AML-193 (cell line): ENCODE results near the gene FAM120B.
"Not testable (repeated sequence)": the region's sequence is repeated elsewhere in the genome, so short reads cannot be mapped to it uniquely, and the experiment has no call there.

Source experiments
- DNase-seq, 2 experiments: peaks; one replicate each; lab custom pipeline; 2025; lab: John Stamatoyannopoulos, UW

FAM120B gene

DNA sequence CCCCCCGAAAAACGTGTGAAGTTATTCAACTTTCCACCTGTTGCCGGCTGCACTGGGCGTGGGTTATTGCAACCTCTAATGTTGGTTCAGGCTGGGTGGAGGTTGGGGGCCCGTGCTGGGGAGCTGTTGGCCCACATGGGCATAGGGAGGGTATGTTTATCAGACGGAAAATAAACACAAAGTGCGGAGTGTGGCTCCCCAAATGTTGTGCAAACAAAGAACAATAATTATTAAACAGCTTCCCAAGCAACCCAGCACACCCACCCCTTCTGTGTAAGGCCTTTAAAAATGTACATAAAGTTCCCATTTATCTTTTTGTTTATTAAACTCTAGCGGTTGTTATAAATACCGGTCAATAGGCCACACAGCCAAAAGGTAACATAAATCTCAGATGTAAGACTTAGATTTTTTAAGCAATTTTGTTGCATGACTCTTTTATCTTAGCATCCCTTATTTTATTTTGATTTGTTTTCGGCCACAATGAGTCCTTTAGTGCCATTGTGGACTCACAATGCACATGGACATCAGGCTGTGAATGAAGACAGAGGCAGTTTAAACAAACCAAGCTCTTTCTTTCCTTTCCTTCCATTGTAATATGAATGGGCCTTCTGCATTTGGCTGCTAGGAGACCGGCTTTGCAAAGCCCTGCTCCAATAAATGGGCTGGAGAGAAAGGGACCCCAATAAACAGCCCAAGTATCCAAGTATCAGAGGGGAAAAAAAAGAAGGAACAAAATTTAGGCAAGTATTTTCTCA, 8.8 kb upstream of the FAM120B start:
- DNase-seq = no peak

DNA sequence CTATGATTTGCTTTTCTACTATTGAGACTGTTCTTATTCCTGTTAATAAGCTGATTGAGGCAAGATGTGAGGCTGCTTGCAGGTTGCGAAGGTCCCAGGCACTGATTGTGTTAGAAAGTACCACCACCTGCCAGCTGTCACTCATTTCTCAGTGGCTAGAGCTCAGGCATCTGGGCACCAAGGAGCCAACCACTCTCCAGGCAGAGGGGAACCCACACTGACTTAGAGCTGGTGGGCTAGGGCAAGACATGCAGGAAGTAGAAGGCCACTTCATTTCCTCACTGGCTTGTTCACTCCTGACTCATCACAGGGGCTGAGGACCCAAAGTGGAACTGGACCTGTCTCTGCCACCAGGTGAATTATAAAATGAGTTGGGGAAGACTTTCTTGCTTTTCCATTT, 7.9 kb upstream of the FAM120B start:
- no peak for DNase-seq

DNA sequence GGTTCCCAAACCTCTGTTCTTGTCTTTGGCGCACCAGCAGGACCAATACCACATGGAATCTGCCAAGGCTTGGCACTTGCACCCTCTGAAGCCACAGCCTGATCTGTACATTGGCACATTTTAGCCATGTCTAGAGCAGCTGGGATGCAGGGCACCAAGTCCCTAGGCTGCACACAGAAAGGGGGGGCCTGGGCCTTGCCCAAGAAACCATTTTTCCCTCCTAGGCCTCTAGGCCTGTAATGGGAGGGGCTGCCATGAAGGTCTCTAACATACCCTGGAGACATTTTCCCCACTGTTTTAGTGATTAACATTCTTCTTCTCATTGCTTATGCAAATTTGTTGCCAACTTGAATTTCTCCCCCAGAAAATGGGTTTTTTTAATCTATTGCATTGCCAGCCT, 5.4 kb upstream of the FAM120B start:
- DNase-seq = no peak

DNA sequence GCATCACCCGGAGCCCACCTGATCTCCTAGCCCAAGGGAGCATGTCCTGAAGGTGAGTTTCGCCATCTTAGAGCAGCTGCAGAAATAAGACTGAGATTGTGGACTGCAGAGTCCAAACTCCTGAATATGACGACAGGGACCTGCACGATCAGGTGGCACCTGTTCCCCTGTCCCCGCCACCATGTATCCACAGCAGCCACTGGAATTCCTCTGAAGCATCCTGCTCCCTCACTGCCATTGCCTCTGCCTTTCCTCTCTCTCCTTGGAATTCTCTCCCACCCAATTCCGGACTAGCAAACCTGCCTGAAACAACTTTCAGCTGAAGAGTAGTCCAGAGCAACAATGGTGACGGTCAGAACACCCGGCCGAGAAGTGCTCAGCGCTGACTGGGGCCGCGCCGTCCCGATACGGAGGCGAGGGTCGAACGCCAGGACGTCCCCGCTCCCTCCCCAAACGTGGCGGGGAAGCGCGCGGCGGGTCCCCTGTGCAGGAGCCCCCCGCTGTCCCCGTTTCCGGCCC, 694 bp upstream of the FAM120B start:
- DNase-seq = no peak

DNA sequence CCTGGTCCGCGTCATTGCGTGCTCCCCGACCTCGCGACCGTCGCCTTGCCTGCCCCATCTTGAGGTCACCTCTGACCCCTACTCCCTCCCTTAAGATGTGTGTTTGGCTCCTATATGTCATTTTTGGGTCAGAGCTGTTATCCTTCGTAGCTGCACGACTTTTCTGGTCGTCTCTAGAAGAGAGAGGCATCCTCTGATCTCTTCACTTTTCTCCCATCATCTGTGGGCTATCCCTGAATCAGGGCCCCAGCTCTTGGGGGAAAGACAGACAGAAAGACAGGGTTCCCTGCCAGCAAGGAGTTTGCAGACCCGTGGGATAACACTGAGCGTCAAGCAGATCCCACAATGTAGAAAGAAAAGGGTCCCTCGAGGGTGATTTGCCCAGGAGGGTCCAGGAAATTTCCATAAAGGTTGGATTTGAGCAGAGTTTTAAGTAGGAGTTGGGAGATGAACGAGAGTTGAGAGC, 555 bp downstream of the FAM120B start:
- peak in 1 of 2 experiments; percentile 52 for DNase-seq

DNA sequence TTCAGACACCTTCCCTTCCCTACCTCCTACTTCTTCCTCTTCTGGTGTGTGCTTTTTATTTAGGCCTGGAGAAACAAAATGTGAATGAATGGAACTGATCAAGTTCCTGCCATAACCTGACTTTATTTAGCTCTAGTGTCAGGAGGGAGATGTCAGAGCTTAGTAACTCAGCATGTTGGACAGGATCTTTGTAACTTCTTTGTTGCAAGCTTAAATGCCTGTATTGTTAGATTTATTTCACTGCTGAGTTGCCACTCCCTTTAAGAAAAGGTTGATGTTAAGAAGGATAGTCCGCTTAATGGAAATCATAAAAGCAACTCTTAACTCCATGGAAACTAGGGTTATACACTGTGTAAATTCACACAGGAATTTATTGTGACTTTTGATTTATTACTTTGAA, 2.2 kb downstream of the FAM120B start:
- DNase-seq = no peak

DNA sequence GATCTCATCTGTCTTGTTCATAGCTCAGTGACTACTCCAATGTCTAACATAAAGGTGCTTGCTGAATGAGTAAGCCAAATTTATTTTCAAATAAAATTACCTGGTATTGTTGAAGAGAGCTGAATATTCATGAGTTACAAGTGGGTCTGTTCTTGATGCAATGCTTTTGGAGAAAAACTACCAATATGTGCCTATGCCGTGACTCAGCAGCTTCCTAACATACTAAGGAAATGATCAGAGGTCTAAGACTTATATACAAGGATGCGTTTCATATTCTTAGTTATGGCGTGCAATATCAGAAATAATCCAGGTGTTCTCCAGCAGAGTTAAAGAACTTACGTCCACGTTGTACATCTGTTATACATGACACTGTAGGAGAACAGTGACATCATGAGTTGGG, 5.1 kb downstream of the FAM120B start:
- DNase-seq = no peak

DNA sequence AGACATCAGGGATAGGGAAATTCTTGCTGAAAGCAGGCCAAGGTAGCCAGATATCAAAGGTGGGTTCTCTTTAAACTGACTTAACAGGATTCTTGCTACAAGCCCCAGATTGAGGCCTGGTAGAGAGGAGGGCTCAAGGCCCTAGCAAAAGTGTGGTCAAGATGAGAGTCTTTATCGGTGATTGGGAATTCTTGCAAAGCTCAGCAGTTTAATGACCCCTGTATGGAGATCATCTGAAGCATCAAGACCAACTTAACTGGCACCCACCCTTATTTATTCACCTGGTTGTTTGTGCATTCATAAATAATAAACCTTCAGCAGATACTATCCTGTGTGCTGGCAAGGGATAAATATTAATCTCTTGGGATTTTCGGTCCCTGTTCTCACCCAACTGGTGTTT, 6.3 kb downstream of the FAM120B start:
- no peak for DNase-seq

DNA sequence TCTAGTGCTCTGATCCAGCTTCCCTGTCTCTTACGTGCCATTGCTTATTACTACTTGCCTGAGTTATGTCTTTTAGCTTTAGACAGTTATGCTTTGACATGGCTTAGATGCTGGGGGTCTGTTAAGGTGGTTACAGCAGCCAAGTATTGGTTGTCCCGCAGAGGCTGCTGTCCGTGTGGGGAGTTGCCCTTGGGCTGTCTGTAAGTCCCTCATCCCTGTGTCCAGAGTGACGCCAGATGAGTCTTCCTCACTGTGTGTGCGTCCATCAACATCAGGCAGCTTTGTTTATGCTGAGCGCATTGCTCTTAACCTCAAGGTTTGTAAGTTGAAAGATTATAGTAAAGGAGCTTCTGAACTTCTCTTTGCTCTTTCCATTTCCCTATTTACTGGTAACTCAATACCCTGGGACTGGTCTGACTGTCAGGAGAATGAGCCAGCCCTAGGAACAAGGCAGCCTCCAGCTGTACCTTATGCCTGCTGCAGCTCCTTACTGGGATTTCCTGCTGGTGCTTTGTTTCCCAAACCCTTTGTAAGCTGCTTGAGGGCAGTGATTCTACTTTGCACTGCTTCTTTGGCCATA, 7.2 kb downstream of the FAM120B start:
- no peak for DNase-seq

DNA sequence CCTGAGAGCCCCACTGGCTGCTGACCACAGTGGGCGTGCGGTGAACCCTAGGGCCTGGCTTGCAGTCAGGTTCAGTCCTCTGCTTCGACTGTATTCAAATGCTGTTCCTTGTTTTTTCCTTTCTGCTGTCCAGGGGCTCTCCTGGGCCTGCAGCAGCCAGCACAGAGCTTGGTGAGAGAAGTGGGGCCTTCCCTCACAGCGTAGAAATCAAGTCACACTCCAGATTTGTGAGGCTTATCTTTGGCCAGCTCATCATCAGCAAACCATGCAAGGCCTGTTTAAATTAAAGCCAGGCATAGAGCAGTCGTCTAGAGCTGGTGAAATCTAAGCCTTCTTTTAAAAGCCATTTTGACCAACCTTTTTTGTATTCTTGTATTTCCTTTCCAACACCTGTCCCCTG, 8.4 kb downstream of the FAM120B start:
- no peak for DNase-seq

DNA sequence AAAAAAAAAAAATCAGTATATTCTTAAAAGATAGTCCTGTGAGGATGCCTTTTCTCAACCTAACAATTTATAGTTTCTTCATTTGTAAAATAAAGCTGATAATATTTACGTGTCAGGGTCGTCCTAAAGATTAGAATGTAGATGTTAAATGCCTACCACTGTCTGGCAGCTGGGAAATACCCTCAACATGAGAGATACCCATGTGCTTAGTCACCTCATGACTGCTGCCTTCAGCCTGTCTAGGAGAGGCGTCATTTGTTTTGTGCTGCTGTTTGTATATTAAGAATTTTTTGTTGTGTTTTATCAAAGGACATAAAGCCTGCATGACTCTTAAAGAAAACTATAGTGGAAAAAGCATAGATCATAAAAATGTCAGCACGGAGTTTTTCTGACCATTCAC, 9.5 kb downstream of the FAM120B start:
- DNase-seq = no peak

DNA sequence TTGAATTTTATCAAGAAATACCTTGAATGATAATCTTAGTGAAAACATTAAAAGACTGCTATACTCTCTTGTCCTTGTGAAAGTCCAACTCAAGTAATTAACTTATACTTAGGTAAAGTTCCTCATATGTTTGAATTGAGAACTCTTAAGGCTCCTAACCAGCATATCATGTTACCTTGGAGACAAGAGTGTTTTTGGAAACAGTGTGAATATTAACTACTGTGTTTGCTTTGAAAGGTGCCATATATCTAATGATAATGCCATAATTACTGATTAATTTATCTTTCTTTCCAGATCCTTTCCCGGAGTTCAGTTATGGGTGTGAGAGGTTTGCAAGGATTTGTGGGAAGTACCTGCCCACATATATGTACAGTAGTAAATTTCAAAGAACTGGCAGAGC, 10.5 kb downstream of the FAM120B start:
- DNase-seq = no peak

DNA sequence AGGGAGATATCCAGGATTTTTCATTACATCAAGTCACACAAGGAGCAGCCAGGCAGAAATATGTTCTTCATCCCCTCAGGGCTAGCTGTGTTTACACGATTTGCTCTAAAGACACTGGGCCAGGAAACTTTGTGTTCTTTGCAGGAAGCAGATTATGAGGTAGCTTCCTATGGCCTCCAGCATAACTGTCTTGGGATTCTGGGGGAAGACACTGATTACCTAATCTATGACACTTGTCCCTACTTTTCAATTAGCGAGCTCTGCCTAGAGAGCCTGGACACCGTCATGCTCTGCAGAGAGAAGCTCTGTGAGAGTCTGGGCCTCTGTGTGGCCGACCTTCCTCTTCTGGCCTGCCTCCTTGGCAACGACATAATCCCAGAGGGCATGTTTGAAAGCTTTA, 11.2 kb downstream of the FAM120B start:
- no peak for DNase-seq

DNA sequence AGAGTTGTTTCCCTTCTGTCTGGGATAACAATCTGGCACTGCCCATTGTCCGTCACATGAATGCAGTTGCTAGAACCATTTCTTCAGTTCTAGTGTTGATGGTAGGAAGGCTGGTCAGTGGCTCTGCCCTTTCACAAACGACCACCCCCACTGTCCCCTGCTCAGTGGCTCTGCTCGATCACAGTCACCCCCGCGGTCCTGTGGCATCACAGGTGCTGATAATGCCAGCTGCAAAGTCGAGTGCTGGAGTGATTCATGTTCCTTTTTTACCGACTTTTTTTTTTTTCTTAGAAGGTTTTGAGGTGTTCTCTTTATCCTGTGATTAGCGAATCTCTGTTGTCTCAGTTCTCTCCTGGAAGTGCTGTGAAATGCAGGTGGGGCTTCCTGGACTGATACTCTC, 22.8 kb downstream of the FAM120B start:
- DNase-seq = no peak

DNA sequence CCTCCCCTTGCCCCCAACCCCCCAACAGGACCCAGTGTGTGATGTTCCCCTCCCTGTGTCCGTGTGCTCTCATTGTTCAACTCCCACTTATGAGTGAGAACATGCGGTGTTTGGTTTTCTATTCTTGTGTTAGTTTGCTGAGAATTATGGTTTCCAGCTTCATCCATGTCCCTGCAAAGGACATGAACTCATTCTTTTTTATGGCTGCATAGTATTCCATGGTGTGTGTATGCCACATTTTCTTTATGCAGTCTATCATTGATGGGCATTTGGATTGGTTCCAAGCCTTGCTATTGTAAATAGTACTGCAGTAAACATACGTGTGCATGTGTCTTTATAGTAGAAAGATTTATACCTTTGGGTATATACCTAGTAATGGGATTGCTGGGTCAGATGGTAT, 28.6 kb downstream of the FAM120B start:
- not testable (repeated sequence) for DNase-seq

DNA sequence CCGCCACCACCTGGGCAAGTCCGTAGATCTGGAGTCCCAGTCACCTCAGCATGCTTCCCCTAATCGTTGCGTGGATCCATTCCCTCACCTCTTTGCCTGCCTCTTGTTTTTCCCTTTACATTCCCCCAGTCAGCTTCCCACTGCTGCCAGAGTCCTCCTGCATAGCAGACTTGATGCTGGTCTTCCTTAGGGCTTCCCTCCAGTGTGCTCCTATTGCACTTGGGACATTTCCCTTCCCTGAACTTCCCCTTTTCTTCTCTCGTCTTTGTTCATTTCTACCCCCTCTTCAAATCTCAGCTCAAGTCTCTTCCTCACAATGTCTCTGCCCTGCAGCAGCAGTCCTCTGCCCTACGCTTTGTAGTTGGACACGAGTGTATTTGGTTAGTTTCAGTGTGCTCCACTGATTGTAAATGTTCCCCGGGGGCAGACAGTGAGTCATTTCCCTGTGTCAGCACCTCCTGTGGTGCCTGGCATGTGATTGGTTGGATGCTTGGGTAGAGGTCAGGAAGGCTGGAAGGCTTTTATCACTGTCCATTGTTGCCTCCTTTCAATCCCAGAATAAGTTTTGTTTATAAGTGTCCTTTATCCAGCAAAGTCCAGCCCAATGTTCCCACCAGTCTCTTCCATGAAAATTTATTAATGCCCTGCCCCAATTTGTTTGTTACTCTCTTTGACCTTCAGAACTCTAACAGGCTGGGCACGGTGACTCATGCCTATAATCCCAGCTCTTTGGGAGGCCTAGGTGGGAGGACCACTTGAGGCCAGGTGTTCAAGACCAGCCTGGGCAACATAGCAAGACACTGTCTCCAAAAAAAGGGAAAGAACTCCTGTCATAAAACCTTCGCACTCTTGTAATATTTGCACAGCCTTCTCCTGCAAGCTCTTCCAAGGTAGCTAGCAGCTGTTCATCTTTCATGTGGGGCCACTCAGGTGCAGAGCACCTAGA, 38.3 kb downstream of the FAM120B start:
- peak; percentile 7 to 10 for DNase-seq

DNA sequence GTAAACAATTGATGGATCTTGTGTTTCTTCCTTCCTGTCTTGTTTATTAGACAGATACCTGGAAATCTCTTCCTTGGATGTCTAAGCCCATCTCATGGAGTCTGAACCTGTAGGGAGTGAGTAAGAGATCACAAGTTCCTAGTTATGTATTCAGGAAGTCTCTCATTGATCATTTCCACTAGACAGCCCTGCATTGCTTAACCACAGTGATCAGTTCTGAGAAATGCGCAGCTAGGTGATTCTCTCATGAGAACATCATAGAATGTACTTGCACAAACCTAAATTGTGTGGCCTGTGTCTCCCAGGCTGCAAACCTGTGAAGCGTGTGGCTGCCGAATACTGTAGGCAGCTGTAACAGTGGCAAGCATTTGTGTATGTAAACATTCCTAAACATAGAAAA, 39.1 kb downstream of the FAM120B start:
- DNase-seq = no peak

DNA sequence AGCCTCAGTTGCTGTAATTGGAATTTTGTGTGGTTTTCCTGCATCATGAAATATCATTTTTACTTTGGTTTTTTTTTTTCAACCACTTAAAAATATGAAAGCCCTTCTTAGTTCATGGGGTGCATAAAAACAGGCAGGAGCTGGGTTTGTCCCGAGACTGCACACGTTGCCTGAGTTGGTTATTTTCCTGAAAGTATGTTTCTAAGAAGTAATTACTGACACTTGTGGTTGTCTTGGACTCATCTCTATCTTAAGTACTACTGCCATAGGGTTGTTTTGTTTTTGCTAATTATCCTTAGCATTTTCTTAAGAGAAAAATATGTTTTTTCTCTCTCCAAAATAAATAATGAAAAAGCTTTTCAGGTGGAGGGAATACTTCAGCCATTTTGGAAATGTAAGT, 40.1 kb downstream of the FAM120B start:
- DNase-seq = no peak

DNA sequence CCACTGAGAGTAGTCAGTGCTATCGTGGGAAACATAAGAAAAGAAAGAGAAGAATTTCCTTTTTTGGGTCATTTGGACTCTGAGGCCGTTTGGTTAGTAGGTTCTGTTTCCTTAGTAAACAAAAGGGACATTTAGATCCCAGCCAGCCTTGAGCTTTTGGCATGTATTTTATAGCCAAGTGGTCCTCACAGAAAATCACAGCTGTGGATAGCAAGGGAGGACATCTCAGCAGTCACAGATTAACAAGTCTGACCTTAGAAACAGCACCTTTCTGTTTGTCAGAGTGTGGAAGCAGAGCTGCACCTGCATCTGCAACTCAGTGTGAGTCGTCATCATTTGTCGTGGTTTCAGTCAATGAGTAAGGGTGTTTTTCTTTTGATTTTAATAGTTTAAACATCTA, 40.5 kb downstream of the FAM120B start:
- no peak for DNase-seq

DNA sequence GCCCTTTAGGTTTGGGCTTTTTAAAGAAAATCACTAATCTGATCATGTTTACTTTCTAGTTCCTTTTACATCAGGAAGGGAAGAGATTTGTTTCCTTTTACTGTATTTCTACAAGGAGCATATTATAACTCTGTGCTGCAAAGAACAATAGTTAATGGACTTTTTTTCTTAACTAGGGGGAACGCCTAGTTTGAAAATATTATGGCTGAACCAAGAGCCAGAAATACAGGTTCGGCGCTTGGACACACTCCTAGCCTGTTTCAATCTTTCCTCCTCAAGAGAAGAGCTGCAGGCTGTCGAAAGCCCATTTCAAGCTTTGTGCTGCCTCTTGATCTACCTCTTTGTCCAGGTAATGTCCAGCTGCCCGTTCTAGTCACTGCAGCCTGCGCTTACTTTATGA, 41.4 kb downstream of the FAM120B start:
- no peak for DNase-seq

DNA sequence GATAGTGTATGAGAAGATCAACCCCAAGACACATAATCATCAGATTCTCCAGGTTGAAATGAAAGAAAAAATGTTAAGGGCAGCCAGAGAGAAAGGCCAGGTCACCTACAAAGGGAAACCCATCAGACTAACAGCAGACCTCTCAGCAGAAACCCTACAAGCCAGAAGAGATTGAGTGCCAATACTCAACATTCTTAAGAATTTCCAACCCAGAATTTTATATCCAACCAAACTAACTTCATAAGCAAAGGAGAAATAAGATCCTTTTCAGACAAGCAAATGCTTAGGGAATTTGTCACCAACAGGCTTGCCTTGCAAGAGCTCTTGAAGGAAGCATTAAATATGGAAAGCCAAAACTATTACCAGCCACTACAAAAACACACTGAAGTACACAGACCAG, 44.9 kb downstream of the FAM120B start:
- DNase-seq = not testable (repeated sequence)

DNA sequence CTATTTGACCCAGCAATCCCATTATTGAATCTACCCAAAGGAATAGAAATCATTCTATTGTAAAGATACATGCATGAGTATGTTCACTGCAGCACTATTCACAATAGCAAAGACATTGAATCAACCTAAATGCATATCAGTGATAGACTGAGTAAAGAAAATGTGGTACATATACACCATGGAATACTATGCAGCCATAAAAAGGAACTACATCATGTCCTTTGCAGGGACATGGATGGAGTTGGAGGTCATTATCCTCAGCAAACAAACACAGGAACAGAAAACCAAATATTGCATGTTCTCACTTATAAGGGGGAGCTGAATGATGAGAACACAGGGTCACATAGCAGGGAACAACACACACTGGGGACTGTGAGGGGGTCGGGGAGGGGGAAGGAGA, 48.6 kb downstream of the FAM120B start:
- not testable (repeated sequence) for DNase-seq

DNA sequence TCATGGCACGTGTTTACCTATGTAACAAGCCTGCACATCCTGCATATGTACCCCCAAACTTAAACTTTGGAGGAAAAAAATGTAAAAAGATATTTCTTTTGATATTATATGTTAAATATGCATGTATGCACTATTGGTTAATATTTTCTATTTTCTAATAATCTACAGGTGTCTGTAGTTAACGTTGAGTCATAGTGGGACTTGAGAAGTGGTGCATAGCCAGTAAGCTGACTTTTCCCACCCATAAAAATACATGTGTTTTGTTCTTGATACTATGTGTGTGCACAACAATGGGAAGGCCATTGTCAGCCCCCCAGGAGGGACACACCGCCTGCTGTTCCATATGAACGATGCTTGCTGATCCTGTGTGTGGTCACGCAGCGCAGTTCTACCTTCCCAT, 49.1 kb downstream of the FAM120B start:
- no peak for DNase-seq
